PC-9 (cell line): ENCODE data around the gene MDC1. TPM values are rescaled to one million over a fixed set of nuclear protein-coding genes. Genes with fewer than 3 reads are reported as not detected.
A peak's percentile ranks its signal among the peaks of the same experiment; 100 is the strongest.
"Not testable (repeated sequence)": the region's sequence is repeated elsewhere in the genome, so short reads cannot be mapped to it uniquely, and the experiment has no call there.

Experiments
- BruUV-seq: library from RNA; stranded (reverse); fragments of 400-500 nt; replicated peaks from 2 replicates; lab custom pipeline; 2021; lab: Mats Ljungman, UMichigan
- CTCF ChIA-PET: fragments of 300-600 bp; sonication (Branson Sonifier 250); formaldehyde crosslinking; loops from one replicate; lab custom pipeline; 2022; ENCODE audit warnings: antibody characterized with exemption; lab: Charles Lee
- POLR2A ChIA-PET: fragments of 300-600 bp; sonication (Branson Sonifier 250); formaldehyde crosslinking; loops from one replicate; lab custom pipeline; 2022; ENCODE audit warnings: antibody characterized with exemption; ENCODE audit not compliant: unreplicated experiment; lab: Charles Lee
- DNase-seq, 2 experiments: peaks; one replicate each; pipeline versions ENCODE4 v3.0.0 to v3.0.0-alpha.2; 2015 to 2022; ENCODE audit warnings: mixed read lengths in 1 of 2
- H2AFZ ChIP-seq: fragments of 200-600 bp; sonication (generic); 2 replicates; pipeline ENCODE4 v1.8.1; 2017; ENCODE audit warnings: antibody characterized with exemption
- H3F3A ChIP-seq: fragments of 200-600 bp; sonication (generic); 2 replicates; pipeline ENCODE4 v1.8.1; 2017; ENCODE audit warnings: antibody characterized with exemption, mild to moderate bottlenecking, low read depth; ENCODE audit not compliant: insufficient read depth
- H3K27ac ChIP-seq: fragments of 200-600 bp; sonication (generic); 2 replicates; pipeline ENCODE4 v1.6.1; 2016; ENCODE audit warnings: mixed run types
- H3K27me3 ChIP-seq: fragments of 200-600 bp; sonication (generic); 2 replicates; pipeline ENCODE4 v1.6.1; 2016; ENCODE audit warnings: low read depth, mixed run types; ENCODE audit not compliant: insufficient read depth
- H3K36me3 ChIP-seq: fragments of 200-600 bp; sonication (generic); 2 replicates; pipeline ENCODE4 v1.6.1; 2016; ENCODE audit warnings: low read depth, mixed run types
- H3K4me1 ChIP-seq: fragments of 200-600 bp; sonication (generic); replicated peaks from 2 replicates; pipeline ENCODE4 v1.6.1; 2016; ENCODE audit warnings: mixed run types; ENCODE audit not compliant: insufficient read depth
- H3K4me2 ChIP-seq: fragments of 200-600 bp; sonication (generic); 2 replicates; pipeline ENCODE4 v1.6.1; 2017; ENCODE audit warnings: mixed run types
- H3K4me3 ChIP-seq: fragments of 200-600 bp; sonication (generic); 2 replicates; pipeline ENCODE4 v1.6.1; 2016; ENCODE audit warnings: mixed run types
- H3K79me2 ChIP-seq: fragments of 200-600 bp; sonication (generic); 2 replicates; pipeline ENCODE4 v1.6.1; 2017; ENCODE audit warnings: low read depth, mixed run types
- H3K9me2 ChIP-seq: fragments of 200-600 bp; sonication (generic); 2 replicates; pipeline ENCODE4 v1.8.1; 2017; ENCODE audit warnings: mild to moderate bottlenecking; ENCODE audit not compliant: insufficient read depth
- H3K9me3 ChIP-seq: fragments of 200-600 bp; sonication (generic); 2 replicates; pipeline ENCODE4 v1.8.1; 2016; ENCODE audit warnings: low read depth; ENCODE audit not compliant: insufficient read depth
- H4K20me1 ChIP-seq: fragments of 200-600 bp; sonication (generic); 2 replicates; pipeline ENCODE4 v1.8.1; 2017; ENCODE audit not compliant: insufficient read depth
- EZH2 ChIP-seq: fragments of 200-600 bp; sonication (generic); IDR thresholded peaks from 2 replicates; pipeline ENCODE4 v1.8.0; 2017; ENCODE audit warnings: antibody characterized with exemption, low read depth
- intact Hi-C: fragments of 100-400 bp; cut with micrococcal nuclease; formaldehyde crosslinking; loops from one replicate; pipeline ENCODE4 v1.10.0; 2022; ENCODE audit not compliant: unreplicated experiment
- total RNA-seq: library from RNA; stranded (reverse); gene quantifications from 2 replicates; pipeline ENCODE4 v1.2.3, GENCODE V29; 2021
- TF ChIP-seq, protein P1 (sequence below): fragments of 200-600 bp; sonication (generic); conservative IDR thresholded peaks from 2 replicates; pipeline ENCODE4 v1.6.1; 2017; ENCODE audit warnings: mixed run types, antibody characterized with exemption, mild to moderate bottlenecking, moderate library complexity

MDC1 gene
- total RNA-seq, 1 experiment from 2014 or later, result 81.6 TPM

DNA sequence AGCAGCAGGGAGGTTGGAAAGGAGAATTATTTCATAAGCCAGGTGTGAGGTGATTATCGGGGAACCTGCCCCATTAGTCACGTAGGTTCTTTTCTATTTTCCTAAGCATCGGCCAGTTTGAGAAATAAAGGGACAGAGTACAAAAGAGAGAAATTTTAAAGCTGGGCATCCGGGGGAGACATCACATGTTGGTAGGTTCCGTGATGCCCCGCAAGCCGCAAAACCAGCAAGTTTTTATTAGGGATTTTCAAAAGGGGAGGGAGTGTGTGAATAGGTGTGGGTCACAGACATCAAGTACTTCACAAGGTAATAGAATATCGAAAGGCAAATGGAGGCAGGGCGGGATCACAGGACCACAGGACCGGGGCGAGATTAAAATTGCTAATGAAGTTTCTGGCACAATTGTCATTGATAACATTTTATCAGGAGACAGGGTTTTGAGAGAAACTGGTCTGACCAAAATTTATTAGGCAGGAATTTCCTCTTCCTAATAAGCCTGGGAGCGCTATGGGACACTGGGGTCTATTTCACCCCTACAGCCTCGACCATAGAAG, 47.5 kb upstream of the MDC1 start:
- H3K9me2 ChIP-seq, H4K20me1 ChIP-seq, intact Hi-C loops, H3K27me3 ChIP-seq, BruUV-seq, H3K36me3 ChIP-seq, H3K4me3 ChIP-seq, H3K79me2 ChIP-seq, DNase-seq, H3K9me3 ChIP-seq, H2AFZ ChIP-seq: not testable (repeated sequence)
- CTCF ChIA-PET, result interaction anchor here (1.0 kb wide), 2 partner anchors 12 to 58 kb away, joined by 3 to 5 read pairs; no protein-coding TSS in a partner anchor
- Histone ChIP-seq H3K4me1 (peaks cover 63% of the 10 kb centered on the region), H3K4me2 (peak overlapping the region; percentile 52; the same call in 1 of the 2 replicates), H3K27ac (peak overlapping the region; percentile 78), H3F3A (peaks cover 64% of the 10 kb centered on the region)
- POLR2A ChIA-PET, result interaction anchor here (0.7 to 1.6 kb wide), 5 partner anchors 12 to 120 kb away, joined by 3 to 28 read pairs (median 7); partner anchors contain the start of gene DDR1

DNA sequence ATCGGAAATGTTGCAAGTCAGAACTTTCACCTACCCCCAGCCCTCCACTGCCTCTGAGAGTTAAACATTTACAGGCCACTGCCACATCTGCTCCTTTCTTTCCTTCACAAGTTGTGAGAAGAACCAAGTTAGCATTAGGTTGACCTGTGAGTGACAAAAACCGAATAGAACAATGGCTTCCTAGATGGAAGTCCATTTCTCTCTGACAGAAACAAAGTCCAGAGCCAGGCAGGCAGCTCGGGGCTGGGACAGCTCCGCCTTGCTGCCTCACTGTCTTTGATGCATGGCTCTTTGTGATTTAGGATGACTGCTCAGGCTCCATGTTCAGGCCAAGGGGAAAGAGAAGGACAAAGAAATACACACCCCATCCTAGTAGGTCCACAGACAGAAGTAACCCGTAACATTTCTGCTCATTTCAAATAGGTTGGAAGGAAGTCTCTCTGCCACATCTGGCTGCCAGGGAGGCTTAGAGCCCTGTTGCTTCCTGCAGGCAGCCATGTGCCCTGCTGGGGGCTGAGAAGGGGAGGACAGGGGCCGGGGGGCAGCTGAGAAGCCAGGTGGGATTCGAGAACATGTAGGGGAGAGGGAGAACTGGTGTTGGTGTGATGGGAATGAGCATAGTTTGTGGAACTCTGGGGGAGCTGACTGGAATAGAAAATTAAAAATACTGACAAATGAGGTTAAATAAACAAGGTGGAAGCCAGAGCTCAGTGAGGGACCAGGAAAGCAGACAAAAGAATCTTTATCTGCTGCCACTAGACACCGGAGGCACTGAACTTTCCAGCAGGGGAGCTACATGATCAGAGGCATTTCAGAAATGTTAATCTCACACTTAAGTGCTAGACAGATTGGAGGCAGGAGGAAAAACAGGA, 46.8 kb upstream of the MDC1 start:
- CTCF ChIA-PET, result interaction anchor here (0.6 to 1.0 kb wide), 7 partner anchors 11 to 115 kb away, joined by 3 to 5 read pairs (median 4); no protein-coding TSS in a partner anchor
- no peaks in the 10 kb centered on the region for H3K9me3 ChIP-seq
- peaks cover 64% of the 10 kb centered on the region for H3K4me1 ChIP-seq
- intact Hi-C loops, result no loop called here
- BruUV-seq, result no TSS peak
- H3K27ac ChIP-seq, result peak overlapping the region; percentile 78
- H2AFZ ChIP-seq, result peak overlapping the region; percentile 36
- H3K9me2 ChIP-seq, result no peaks in the 10 kb centered on the region
- H3K4me2 ChIP-seq, result peak overlapping the region; percentile 52
- H3K4me3 ChIP-seq, result no peak overlapping the region
- peaks cover 60% of the 10 kb centered on the region for H3F3A ChIP-seq
- TF ChIP-seq, protein P1, sequence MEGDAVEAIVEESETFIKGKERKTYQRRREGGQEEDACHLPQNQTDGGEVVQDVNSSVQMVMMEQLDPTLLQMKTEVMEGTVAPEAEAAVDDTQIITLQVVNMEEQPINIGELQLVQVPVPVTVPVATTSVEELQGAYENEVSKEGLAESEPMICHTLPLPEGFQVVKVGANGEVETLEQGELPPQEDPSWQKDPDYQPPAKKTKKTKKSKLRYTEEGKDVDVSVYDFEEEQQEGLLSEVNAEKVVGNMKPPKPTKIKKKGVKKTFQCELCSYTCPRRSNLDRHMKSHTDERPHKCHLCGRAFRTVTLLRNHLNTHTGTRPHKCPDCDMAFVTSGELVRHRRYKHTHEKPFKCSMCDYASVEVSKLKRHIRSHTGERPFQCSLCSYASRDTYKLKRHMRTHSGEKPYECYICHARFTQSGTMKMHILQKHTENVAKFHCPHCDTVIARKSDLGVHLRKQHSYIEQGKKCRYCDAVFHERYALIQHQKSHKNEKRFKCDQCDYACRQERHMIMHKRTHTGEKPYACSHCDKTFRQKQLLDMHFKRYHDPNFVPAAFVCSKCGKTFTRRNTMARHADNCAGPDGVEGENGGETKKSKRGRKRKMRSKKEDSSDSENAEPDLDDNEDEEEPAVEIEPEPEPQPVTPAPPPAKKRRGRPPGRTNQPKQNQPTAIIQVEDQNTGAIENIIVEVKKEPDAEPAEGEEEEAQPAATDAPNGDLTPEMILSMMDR, result no peak; the same call in 1 of the 2 replicates
- no peak for TF ChIP-seq EZH2
- POLR2A ChIA-PET, result interaction anchor here (0.5 to 1.6 kb wide), 8 partner anchors 12 to 192 kb away, joined by 3 to 28 read pairs (median 5); partner anchors contain the start of gene DDR1
- no peaks in the 10 kb centered on the region for H4K20me1 ChIP-seq
- no peaks in the 10 kb centered on the region for H3K79me2 ChIP-seq
- H3K27me3 ChIP-seq, result no peaks in the 10 kb centered on the region
- no peaks in the 10 kb centered on the region for H3K36me3 ChIP-seq
- peak in 1 of 2 experiments; percentile 88 for DNase-seq

DNA sequence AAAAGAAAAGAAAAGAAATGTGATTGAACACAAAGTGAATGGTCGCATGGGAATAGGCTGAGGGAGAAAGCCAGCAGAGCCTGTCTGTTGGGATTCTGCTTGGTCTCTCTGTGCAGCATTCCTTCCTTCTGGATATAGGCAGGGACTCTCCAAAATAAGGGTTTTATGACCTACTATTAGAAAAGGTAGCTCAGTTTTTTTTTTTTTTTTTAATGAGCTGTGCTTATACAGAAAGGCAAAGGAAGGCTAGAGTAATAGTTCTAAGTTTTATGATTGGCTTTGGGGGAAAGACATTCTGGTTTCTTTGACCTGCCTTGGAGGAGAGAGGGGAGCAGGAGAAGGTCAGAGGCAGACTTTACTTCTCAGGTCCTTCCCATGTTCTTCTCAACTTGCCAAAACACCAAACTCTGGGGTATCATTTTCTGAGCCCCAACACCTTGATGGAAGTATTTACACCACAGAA, 46.1 kb upstream of the MDC1 start:
- intact Hi-C loops, result no loop called here
- no TSS peak for BruUV-seq
- Histone ChIP-seq H3K79me2 (no peaks in the 10 kb centered on the region), H3K27ac (peak overlapping the region; percentile 78), H3K9me3 (no peaks in the 10 kb centered on the region), H3K36me3 (no peaks in the 10 kb centered on the region), H3K4me3 (no peak overlapping the region), H3K27me3 (no peaks in the 10 kb centered on the region), H3F3A (peaks cover 57% of the 10 kb centered on the region), H3K9me2 (no peaks in the 10 kb centered on the region), H3K4me1 (peaks cover 60% of the 10 kb centered on the region), H3K4me2 (peak overlapping the region; percentile 52), H4K20me1 (no peaks in the 10 kb centered on the region), H2AFZ (peak overlapping the region; percentile 36)
- POLR2A ChIA-PET, result interaction anchor here (0.5 to 1.6 kb wide), 4 partner anchors 11 to 150 kb away, joined by 3 to 28 read pairs (median 12); no protein-coding TSS in a partner anchor
- CTCF ChIA-PET, result interaction anchor here (0.6 to 0.7 kb wide), 2 partner anchors 14 to 92 kb away, joined by 3 to 4 read pairs; no protein-coding TSS in a partner anchor
- TF ChIP-seq, protein P1, result no peak
- no peak for DNase-seq
